ENCODE data around the gene ZDHHC1.
A peak's percentile ranks its signal among the peaks of the same experiment; 100 is the strongest.

ZDHHC1 gene, protein sequence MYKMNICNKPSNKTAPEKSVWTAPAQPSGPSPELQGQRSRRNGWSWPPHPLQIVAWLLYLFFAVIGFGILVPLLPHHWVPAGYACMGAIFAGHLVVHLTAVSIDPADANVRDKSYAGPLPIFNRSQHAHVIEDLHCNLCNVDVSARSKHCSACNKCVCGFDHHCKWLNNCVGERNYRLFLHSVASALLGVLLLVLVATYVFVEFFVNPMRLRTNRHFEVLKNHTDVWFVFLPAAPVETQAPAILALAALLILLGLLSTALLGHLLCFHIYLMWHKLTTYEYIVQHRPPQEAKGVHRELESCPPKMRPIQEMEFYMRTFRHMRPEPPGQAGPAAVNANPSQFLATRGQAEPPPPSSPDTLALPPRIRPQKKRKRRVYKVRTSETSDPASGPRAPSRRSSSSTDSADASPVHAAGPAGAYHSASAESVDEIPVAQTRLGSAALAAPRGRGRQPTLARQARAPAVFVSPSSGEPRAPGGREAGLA

DNA sequence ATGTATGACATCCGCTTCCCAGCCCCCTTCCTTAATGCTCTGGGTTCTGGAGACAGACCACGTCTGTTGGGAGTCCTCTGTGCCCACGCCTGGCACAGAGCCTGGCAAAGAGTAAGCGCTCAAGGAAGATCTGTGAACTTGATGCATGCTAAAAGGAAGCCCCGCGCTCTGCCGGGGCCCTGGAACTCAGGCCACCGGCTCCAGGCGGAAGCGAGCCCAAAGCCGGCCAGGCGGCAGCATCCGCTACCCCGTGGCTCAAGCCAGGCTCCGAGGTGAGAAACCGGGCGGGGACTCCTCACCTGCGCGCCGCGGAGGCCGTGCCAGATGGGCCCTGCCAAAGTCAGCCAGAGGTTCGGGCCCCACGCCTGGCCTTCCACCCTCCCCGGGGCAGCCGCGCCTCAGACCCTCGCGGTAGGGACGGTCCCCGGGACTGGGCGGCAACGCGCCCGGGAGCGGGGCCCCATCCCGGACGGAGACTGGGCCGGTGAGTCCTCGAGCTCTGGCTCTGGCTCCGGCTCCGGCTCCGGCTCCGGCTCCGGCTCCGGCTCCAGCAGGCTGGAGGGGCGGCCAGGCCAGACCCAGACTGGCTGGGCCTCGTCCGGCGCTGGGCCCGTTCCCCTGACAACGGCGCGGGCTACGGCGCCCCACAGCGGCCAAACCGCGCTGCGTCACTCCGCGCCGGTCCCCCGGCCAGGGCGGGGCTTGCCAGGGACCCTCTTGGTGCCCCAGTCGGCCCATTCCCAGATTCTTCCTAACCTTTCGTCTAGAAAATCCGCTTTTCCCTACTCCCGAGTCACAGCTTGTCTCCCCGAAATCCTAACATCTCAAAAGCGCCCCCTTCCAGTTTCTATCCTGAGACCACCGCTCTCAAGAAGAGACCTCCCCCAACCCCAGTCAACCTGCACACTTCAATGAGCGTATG is at the start of gene ZDHHC1:
TSS of gene ZDHHC1 (minus strand) at position 606 of the 922 bp plus-strand sequence. CDS start 8,702 bp downstream, outside the sequence.
- DNase-seq, result peak in 1 of 2 donors; percentile 44

DNA sequence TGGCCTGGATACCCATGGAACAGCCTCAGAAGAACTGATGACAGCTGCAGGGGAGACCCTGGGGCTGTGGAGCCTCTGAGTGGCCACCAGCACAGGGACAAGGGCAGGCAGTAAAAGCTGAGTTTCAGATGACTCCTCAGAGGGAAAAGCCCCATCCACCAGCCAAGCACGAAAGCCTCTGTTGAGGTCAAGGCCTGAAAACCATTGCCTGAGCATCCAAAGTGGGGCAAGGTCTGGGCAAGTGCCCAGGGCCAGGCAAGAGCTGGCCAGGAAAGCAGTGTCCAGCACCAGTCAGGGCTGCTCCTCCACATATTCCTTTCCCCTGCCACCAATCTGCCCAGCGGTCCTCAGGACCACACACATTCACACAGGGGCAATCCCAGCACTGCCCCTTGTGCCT is 48.3 kb upstream of the ZDHHC1 start:
- no peak for DNase-seq

DNA sequence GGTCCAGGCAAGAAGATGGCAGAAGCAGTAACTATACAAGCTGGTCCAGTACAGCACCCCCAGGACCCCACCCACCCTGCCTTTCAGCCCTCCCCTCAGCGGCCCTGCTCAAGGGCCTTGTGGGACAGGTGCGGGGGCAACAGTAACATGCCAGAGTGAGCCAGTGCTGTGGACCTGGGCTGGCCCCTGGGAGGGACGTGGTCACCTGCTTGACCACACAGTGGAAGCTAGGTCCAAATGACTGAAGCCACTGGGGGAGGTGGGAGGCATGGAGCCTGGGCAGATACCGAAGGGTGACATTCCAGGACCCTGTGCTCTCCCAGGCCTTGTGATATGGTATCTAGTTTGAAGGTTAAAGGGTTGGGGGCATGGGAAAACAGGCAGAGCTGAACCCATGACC is 47.4 kb upstream of the ZDHHC1 start:
- DNase-seq, result no peak

DNA sequence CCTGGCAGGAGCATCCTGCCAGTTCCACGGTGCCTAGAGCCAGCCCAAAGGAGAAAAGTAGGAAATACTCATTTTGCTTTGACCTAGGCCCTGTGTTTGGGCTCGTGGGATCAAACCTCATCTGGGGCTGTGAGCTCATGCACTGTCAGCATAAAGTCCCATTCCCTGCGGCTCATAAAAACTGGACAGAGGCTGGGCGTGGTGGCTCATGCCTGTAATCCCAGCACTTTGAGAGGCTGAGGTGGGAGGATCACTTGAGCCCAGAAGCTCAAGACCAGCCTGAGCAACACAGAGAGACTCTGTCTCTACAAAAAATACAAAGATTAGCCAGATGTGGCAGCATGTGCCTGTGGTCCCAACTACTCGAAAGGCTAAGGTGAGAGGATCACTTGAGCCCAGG is 46.8 kb upstream of the ZDHHC1 start:
- DNase-seq, result no peak

DNA sequence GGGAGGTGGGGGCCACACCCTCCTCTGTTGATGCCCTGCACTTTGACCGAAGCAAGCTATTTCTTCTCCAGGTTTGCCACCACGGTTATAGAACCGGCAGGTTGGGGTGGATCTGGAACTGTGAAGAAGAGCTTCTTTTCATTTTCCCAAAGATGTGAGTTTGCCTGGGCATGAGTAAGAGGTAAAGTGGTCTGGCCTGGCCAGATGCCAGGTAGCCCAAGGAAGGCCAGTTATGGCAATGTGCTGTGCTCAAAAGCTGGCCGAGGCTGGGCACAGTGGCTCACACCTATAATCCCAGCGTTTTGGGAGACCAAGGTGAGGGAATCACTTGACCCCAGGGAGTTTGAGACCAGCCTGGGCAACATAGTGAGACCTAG is 46.0 kb upstream of the ZDHHC1 start:
- DNase-seq, result no peak

DNA sequence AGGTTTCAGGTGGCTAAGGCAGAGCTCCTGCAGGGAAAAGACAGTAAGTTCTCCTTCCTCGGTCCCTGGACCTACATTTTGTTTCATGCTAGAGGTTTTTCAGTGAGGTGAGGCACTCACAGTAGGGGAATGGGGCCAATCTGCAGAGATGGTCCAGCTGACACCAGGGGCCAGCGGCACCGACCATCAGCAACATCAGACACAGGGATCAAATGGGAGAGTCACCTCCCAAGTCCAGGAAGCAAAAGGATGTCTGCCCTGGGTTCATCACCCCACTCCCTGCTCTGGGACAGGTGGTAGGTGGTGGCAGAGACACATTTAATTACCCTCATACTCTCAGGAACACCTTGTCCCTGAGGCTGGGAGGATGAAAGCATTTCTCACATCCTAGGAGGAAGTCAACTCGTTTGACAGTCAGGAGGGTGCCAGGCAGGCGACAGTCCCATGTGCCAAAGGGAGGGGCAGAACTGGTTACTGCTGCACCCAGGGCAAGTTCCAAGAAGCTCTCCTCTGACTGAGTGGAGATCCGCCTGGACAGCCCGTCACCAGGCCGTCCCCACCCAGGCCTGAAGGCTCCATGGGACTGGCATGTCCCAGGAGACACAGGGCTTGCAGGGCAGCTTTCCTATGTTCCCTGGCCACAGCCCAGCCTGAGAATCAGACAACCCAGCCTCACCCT is 45.5 kb upstream of the ZDHHC1 start:
- DNase-seq, result no peak

DNA sequence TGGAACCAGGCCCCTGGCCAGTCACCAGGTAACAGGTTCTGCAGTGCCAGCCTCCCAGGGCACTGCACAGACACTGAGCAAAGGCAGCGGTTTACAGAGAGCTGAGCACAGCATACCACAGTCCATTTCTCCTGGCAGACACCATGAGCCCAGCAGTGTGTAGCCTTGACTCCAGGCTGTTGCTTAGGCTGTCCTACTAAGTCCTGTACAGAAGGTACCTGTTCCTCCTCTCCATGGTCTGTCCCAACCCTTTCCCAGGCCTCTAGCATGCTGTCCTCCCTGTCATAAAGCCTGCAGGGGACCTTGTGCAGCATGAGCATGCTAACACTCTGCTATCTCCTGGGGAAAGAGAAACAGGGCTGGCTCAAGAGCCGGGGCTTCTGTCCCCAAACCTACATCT is 44.7 kb upstream of the ZDHHC1 start:
- DNase-seq, result no peak

DNA sequence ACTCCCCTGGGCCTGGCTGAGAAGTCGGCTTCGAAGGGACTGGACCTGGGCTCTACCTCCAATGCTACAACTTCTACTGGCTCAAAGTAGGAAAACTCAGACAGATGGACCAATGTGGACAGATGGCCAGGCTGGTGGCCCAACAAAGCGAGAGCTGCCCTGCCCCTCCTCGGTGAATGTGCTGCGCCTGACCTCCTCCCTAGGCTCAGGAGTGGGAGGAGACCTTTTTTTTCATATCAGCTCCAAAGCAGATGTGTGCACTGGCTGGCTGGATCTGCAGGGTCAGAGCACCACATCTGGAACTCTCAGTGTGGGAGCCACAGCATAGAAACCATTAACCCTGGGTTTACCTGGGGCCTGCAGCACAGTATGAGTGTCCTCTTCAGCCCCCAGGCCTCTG is 43.9 kb upstream of the ZDHHC1 start:
- DNase-seq, result no peak

DNA sequence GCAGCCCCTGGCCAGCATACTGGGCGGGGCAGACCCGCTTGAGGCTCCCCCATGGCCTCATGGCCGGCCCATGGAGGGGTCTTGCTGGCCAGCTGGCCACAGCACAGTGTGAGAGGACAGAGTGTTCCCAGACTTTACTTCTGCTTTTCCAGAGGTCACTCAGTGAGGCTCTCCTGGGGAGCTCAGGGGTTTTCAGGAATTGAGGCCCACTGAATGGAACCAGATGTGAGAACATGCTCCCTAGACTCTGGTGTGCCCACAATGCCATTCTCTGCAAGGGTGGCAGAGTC is 43.5 kb upstream of the ZDHHC1 start:
- DNase-seq, result no peak

DNA sequence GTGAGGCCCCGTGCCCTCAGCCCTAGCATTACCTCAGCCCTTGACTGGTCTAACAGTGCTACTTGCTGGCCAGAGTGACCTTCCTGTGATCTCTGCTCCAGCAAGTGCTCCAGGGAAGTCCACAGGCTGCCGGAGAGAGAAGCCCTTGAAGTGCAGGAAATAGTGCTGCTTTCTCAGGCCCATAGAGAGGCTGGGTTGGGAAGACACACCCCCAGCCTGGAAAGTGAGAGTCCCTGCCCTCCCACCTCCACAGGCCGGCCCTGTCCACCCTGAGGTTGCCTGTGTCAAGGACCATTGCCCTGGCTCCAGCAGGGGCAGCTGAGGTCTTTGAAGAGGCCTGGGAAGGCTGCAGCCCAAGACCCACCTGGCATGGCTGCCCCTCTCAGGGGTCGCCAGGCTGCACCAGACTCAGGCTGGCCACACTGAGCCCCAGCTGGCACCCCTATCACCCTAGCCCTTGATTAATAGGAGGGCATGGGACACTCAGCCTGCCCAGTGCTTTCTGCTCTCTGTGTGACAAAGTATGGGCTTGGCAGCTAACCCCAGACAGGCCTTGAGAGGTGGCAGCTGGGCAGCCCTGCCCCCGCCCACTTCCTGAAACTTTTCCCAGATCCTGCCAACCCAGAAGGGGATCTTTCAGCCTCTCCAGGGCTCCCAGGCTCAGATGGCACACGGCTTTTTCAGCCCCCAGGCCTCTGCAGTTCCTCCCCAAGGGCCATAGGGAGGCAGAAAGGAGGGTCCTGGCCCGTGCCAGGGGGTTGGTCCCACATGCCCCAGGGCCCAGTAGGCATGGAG is 43.0 kb upstream of the ZDHHC1 start:
- DNase-seq, result no peak

DNA sequence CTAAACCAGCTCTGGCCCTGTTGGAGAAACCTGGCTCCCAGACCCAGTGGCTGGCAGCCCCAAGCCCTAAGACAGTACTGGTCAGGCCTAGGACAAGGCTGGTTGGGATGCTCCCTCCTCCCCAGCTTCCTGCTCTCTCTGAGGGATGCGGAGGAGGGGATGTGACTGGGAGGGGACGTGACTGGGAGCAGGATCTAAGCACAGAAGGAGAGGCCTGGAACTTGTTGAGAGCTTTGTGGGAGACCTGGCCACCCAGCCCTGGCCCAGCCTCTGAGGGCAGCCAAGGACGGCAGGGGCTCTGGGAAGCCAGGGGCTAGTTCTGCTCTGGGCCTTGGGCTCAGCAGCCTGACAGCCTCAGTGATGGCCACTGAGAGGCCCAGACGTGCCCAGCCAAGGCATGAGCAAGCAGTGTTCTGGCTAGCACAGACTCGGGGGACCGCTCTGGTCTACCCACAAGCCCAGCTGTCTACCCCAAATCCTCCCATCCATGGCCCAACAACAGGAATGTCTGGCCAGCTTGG is 41.9 kb upstream of the ZDHHC1 start:
- DNase-seq, result no peak

DNA sequence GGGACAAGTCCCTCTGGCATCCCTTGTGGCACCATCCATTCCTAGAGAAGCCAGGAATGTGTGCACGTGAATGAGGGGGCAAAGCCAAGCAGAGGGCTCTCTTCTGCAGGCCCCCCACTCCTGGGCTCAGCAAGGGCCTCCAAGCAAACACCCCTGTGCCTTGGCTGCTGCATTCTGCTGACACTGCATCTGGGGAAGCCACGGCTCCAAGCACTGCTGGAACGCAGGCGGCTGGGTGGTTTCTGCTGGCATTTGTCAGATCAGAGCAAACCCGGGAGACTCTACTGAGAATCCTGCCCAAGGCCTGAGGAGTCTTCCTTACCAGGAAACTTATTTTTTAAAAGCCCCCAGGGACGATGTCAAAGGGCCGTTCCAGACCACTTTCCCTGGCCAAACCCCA is 41.3 kb upstream of the ZDHHC1 start:
- no peak for DNase-seq

DNA sequence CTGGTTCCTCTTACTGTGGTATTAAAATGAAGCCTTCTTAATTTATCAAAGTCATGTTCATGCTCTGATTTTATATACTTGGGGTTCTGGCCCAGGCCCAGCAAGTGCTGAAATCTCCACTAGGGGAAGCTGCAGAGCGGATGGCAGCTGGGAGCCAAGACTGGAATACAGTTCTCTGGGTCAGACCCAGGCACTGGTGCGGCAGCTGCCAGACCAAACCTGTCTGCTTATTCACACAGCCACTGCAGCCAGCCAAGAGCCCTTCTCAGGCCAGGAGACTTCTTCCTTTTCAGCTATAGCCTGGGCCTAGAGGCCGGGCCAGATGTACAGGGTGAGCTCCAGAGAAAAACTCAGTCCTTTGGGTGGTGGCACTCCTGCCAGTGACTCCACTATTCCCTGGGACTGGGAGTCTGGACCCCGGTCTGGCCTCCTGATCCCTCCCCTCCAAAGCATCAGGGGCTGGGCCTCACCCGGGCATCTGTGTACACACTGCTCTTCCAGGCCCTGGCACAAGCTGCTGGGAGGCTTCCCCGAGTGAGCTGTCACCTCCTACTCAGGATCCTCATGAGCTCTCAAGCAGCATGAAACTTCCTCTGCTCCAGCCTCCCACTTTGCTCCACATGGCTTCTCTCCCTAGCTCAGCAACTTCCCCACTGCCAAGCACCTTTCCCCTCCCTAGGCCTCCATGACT is 40.3 kb upstream of the ZDHHC1 start:
- peak; percentile 55 to 72 for DNase-seq

DNA sequence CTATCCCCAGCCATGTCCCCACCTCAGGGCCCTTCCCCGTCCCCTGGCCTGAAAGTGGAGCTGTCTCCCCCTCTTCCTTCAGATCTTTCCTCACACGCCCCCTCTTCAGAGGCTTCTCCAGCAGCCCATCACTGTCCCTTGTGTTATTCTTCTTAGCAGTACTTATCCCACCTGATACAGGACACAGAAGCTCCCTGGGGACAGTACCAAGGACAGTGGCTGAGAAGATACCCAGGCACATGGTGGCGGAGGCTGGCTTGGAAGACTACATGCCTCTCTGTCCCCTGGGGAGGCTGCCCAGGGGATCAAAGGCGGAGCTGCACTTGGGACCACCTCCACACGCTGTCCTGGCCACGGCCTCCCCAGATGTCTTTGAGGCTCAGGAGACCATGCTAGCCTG is 38.6 kb upstream of the ZDHHC1 start:
- DNase-seq, result no peak

DNA sequence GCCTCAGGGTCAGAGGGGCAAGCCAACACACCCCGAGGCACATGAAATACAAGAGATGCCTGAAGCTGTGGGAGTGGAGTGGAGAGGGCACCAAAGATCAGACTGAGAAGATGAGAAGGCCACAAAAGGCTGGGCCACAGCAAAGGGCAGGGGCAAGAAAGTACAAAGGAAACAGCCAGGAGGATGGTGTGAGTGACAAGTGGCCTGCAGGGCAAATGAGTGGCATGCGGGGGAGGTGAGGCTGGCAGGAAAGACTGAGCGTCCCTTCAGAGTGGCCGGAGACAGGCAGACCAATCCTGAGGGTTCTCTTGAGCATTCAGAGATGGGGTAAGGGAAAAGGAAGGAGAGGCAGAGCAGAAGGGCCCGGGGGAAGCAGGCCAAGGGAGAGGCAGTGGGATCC is 37.8 kb upstream of the ZDHHC1 start:
- DNase-seq, result no peak

DNA sequence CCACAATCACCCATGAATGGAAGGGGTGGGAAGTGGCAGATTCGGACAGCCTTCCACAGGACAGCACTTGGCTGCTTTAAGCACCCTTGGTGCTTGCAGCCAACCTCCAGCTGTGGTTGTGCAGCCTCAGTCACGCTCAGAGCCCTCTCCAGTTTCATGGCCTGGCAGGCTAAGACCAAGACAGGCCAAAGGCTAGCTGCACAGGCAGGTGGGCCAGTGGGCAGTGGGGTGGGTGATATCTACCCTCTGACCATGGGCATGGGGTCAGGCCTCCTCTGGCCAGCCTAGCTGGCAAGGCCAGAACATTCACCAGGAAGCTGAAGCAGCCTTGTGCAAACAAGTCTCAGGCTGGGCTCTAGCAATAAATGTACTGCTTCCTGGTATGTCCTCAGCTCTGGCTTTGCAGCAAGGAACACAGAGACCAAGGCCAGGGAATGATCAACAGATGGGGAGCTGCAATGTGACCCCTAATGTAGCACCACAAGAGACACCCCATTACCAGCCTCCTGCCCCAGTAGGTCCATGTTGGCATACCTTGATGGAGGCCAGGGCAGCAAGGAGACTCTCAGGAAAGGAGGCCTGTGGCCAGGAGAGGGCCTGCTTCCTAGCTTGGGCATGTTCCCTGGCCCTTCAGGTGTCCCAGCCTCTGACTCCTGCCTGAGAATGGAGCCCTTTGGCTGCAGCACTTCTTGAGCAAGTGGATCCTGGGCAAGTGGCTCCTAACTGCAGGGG is 35.6 kb upstream of the ZDHHC1 start:
- no peak for DNase-seq

DNA sequence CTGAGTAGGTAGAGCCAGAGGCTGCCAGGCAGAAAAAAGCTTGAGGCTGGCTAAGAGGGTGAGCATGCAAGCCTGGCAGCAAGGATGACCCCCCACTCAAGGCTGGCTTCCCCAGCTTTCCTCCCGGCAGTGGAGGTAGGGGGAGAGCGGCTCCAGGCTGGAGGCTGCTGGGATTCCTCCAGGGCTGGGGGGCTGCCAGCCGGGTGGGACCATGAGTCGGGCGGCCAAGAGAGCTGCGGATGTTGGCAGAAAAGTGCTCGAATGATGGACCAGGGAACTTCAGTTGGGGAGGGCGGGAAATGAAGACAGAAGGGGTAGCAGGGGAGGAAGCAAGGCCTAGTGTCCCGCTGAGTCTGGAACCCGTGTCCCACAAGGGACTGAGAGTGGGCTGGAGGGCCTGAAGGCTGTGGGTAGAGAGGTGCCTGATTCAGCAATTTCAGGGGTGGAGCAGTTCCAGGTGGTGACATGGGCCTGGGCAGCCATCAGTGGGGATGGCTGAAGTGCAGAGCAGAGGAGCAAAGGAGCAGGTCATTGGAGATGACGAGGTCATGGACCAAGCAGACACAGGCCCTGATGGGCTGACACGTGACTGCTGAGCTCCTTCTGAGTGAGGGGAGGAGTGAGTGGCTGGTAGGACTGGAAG is 34.9 kb upstream of the ZDHHC1 start:
- no peak for DNase-seq

DNA sequence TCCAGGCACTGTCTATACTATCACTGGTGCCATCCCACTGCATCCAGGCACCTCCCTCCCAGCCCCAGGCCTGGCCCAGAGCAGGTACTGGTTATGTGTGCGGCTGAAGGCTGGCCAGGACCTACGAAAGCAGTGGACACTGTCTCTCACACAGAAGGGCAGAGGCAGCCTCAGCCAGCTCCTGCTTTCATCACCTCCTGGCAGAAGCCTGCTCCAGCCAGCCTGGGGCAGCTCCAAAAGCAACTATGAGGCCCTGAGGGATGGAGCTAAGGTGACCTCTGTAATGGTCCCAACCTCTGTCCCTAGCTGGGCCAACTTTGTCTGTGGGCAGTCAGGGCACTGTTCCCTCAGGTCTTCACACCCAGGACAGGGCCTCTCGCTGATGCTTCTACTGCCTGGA is 33.5 kb upstream of the ZDHHC1 start:
- DNase-seq, result no peak

DNA sequence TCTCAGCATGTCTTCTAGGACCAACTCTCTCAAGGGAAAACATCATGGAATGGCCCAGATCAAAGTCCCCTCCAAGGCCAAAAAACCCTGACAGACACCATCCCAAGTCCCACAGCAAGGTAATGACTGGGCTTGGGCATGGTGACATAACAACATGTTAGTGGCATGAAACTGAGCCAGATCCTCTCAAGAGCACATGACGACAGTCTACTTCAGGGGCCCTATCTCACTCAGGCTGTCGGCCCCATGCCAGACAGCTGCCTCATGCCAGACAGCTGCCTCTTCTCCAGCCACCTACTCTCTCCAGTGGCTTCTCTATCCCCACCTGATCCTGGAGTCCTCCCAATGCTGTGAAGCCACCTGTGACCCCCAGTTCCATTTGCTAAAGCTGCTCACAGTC is 33.1 kb upstream of the ZDHHC1 start:
- no peak for DNase-seq

DNA sequence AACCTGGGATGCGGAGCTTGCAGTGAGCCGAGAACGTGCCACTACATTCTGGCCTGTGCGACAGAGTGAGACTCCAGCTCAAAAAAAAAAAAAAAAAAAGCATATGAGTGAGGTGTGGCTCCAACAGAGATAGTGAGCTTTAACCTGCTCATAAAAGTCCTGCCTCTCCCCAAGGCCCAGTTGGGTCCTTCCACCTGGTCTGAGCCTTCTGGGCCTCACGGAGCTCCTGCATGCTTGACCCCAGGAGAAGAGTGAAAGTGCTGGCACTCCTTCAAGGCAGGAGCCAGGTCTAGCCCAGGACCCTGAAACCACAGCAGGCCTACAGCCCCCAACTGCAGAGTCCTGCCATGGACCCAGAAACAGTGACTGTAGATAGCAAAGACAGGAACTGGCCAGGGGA is 32.3 kb upstream of the ZDHHC1 start:
- DNase-seq, result no peak
